ENCODE measurements around the gene ZFAND2A.
"Not testable (repeated sequence)": the region's sequence is repeated elsewhere in the genome, so short reads cannot be mapped to it uniquely, and the experiment has no call there.

The ZFAND2A gene

GRCh38 chr7:1151156-1151555 is 8.8 kb downstream of the ZFAND2A start:
- TF ChIP-seq CTCF (IDR thresholded peaks at IDR 0.05; ENCODE audit: borderline replicate concordance, control extremely low read depth, extremely low read depth, insufficient read depth, missing control alignments) = no peak
- DNase-seq (ENCODE audit: low spot score) = no peak
- in situ Hi-C loops (cut with MboI; ENCODE audit: low sequenced_read_pairs, unreplicated experiment) = no loop called here

- no peak for DNase-seq (ENCODE audit: low spot score)
- in situ Hi-C loops (cut with MboI; ENCODE audit: low sequenced_read_pairs, unreplicated experiment) = no loop called here
- no peak for TF ChIP-seq CTCF (IDR thresholded peaks at IDR 0.05; ENCODE audit: borderline replicate concordance, control extremely low read depth, extremely low read depth, insufficient read depth, missing control alignments)
Measured at GRCh38 chr7:1150400-1151002, 9.5 kb downstream of the ZFAND2A start.

- TF ChIP-seq CTCF (IDR thresholded peaks at IDR 0.05; ENCODE audit: borderline replicate concordance, control extremely low read depth, extremely low read depth, insufficient read depth, missing control alignments) = no peak
- no peak for DNase-seq (ENCODE audit: low spot score)
- in situ Hi-C loops (cut with MboI; ENCODE audit: low sequenced_read_pairs, unreplicated experiment) = no loop called here
Measured at GRCh38 chr7:1149351-1149794, 10.6 kb downstream of the ZFAND2A start.

GRCh38 chr7:1147873-1148272 is 12.1 kb downstream of the ZFAND2A start:
- in situ Hi-C loops (cut with MboI; ENCODE audit: low sequenced_read_pairs, unreplicated experiment); DNase-seq (ENCODE audit: low spot score): not testable (repeated sequence)

GRCh38 chr7:1144269-1144771 is 15.7 kb downstream of the ZFAND2A start:
- in situ Hi-C loops (cut with MboI; ENCODE audit: low sequenced_read_pairs, unreplicated experiment) = no loop called here
- DNase-seq (ENCODE audit: low spot score) = peak; percentile 68
- peak; percentile 43 for TF ChIP-seq CTCF (IDR thresholded peaks at IDR 0.05; ENCODE audit: borderline replicate concordance, control extremely low read depth, extremely low read depth, insufficient read depth, missing control alignments)

- DNase-seq (ENCODE audit: low spot score); in situ Hi-C loops (cut with MboI; ENCODE audit: low sequenced_read_pairs, unreplicated experiment): not testable (repeated sequence)
Measured at GRCh38 chr7:1143031-1143430, 17.0 kb downstream of the ZFAND2A start.

GRCh38 chr7:1142051-1142635 is 17.9 kb downstream of the ZFAND2A start:
- in situ Hi-C loops (cut with MboI; ENCODE audit: low sequenced_read_pairs, unreplicated experiment) = no loop called here
- TF ChIP-seq CTCF (IDR thresholded peaks at IDR 0.05; ENCODE audit: borderline replicate concordance, control extremely low read depth, extremely low read depth, insufficient read depth, missing control alignments) = no peak
- DNase-seq (ENCODE audit: low spot score) = no peak
